SIG-M5 treated with dmso at 0.1 percent for 504 hours (cell line): ENCODE data around the gene AGBL5.
"Not testable (repeated sequence)": the region's sequence is repeated elsewhere in the genome, so short reads cannot be mapped to it uniquely, and the experiment has no call there.

Experiments
- DNase-seq: peaks from one replicate; lab custom pipeline; 2025; ENCODE audit not compliant: unreplicated experiment; lab: John Stamatoyannopoulos, UW

AGBL5 gene

GRCh38 chr2:27115519-27115918, 64.1 kb downstream of the AGBL5 start:
- DNase-seq = no peak

DNA sequence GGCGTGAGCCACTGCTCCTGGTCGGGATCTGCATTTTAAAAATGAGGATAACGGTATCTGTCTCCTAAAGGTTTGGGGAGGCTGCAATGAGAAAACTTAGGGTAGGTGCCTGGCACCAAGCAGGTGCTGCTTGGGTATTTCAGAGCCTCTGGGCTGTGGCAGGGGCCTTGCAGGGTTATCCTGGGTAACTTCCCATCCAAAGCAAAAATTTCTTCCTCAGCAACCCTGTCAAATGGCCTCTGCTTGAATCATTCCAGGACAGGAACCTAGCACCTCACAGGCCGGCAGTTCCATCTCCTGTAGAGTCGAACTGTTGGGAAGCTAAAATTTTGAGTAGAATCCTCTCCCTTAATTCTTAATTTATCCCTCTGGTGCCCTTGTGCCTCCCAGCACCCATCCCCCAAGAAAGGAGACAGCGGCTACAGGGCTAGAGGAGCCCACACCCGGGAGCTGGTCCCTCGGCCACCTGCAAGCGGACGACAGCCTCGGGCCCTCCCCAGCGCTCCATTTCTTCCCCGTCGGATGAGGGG, 66.6 kb downstream of the AGBL5 start:
- DNase-seq = no peak

DNA sequence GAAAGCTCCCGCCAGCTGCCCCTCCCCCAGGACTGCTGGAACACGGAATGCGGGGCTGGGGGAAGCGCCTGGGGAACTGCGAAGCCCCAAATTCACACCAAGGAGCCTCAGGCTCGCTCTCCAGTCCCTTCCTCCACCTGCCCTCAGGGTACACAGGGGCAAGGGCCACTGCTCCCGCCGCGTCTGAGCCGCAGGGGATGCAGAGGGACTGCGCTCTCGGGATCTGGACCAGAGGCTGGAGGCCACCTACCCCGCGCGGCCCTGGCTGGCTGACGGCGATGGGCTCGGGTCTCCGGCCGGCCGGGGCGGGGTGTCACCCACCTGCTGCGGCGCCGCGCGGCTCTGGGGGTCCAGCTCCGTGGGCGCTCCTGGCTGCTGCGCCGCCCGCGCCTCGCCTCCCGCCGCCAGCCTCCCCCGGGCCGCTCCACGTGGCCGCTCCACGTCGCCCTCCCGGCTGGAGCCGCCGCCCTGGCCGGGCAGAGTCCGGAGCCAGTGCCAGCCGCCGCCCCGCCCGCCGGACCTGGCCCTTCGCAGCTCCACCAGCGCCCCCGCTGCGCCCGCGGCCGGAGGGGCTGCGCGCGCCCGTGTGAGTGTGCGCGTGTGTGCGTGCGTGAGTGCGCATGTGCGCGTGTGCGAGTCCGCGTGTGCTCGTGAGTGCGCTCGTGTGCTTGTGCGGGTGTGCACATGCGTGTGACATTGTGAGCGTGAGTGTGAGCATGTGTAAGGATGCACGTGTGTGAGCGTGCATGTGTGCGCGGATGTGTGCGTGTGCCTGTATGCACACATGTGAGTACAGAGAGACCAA, 67.3 kb downstream of the AGBL5 start, which contains the start of gene CGREF1:
Gene CGREF1, minus strand, starts transcription at position 604 of the 805 bp plus-strand sequence. CDS start 14,762 bp downstream, outside the sequence.
- DNase-seq = peak; percentile 26

- DNase-seq = not testable (repeated sequence)
Measured at GRCh38 chr2:27119330-27119670, 67.8 kb downstream of the AGBL5 start.
